CD4-positive, alpha-beta T cell treated with Interleukin-17A for 4 hours (primary cell): ENCODE measurements around the gene ZIC3.
"Not testable (repeated sequence)": the region's sequence is repeated elsewhere in the genome, so short reads cannot be mapped to it uniquely, and the experiment has no call there.

ENCODE experiments used
- DNase-seq: peaks from one replicate; pipeline ENCODE4 v3.0.0-alpha.2; 2020; ENCODE audit warnings: mixed read lengths

The ZIC3 gene

GRCh38 chrX:137565921-137566745 lies at the start of gene ZIC3:
Gene ZIC3 (plus strand): TSS chrX:137566127. CDS start chrX:137566692, 565 bp downstream.
- no peak for DNase-seq

DNA sequence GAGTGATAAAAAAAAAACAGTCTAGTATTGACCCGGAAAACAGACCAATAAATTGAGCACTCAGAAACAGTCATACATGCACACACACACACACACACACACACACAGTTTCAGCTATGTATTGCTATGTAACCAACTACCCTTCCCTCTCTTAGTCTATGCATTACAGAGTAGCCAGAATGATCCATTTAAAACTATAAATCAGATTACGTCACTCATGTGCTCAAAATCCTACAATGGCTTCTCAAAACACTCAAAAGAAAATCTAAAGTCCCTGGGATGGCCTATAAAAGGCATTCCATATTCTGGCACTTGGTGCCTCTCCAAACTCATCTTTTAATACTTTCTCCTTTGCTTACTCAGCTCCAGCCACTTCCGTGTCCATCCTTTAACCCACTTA lies 46.5 kb upstream of the ZIC3 start:
- no peak for DNase-seq

GRCh38 chrX:137545711-137546651 lies 19.9 kb upstream of the ZIC3 start:
- no peak for DNase-seq

DNA sequence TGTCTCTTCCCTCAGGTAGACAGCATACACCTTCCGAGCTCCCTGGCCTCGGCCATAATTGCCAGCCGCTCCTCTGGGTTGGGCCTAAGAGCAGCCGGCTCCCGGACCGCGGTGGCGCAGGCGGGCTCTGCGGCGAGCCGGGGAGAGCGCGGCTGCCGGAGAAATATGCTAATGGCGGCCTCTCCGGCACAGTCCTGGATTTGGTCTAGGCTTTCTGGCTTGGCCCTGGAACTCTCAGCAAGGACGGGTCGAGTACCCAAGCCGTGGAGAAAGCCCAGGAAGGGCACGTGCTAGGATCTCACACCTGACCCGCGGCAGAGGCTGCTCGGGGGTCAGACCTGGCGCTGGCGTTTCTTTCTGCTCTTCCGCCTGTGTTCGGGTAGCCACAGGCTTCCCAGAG lies 18.6 kb upstream of the ZIC3 start:
- DNase-seq: no peak

DNA sequence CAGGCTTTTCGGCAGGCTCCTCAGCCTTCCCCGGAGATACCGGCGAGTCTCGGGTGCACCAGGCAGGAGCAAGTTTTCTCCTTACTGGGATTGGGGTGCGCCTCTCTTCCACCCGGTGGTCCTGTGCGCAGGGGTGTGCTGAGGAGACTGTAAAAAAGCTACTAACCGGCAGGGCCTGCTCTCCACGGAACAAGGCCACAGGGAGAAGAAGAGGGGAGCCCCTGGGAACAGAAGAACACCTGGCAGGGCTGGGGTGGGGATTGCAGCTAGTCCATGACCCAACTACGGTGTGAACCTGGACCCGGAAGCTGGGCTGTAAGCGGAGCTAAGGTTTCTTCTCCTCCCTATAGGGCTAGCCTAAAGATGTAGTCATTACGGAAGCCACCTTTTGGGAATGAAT lies 17.7 kb upstream of the ZIC3 start:
- DNase-seq: no peak

- no peak for DNase-seq
Measured at GRCh38 chrX:137549073-137549472, 16.9 kb upstream of the ZIC3 start.

DNA sequence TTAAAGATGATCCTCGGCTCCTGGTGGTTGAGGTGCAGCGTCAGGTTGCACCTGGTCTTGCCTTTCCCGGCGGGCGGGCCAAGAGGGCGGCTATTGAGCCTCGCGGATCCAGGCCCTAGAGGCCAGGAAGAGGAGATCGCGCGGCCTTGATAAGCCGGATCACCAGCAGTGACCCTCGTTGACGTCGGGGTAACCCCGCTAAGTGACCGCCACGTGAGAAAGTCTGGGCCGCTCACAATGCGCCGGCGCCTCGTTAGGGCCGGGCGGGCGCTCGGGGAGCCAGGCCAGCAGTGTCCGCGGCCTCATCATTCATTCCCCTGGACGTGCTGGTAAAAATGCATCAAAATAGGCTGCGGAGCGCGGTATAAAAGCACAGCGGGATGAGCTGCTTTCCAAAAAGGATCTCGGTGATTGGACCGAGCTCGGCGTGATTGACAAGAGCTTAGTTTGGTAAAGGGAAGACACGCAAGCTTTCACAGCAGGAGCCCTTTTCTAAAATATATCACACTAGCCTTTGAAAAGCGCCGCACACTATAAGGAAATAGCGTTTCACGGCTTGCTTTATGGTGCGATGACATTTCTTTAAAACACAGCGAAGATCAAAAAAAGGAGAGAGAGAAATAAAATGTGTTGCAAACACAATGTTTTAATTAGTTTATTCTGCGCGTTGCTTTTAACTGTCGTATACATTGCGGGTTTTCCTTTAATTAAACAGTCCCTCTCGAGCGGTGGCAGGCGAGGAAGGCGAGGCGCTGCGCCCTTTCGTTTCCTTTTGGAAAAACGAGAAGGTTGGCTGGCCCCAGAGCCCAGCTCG lies 15.9 kb upstream of the ZIC3 start:
- no peak for DNase-seq

GRCh38 chrX:137550665-137551261 lies 15.2 kb upstream of the ZIC3 start:
- no peak for DNase-seq

- DNase-seq: not testable (repeated sequence)
Measured at GRCh38 chrX:137552098-137552497, 13.8 kb upstream of the ZIC3 start.

DNA sequence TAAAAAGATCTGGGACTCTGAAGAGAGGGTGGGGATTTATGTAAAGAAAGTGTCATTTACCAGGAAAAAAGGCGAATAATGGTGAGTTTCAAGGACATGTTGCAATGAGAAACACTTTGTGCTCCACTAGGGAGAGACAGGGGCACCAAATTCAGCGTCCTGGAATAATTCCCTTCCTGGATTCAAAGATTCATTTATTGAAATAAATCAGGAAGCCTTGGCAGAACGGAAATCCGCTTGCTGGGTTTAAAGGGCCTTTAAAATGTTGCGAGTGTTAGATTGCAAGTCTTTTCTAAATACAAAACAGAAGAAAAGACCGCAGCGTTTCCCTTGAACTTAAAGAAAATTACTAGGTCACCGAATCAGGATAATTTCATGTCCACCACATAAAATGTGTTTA lies 3.8 kb upstream of the ZIC3 start:
- DNase-seq: no peak

DNA sequence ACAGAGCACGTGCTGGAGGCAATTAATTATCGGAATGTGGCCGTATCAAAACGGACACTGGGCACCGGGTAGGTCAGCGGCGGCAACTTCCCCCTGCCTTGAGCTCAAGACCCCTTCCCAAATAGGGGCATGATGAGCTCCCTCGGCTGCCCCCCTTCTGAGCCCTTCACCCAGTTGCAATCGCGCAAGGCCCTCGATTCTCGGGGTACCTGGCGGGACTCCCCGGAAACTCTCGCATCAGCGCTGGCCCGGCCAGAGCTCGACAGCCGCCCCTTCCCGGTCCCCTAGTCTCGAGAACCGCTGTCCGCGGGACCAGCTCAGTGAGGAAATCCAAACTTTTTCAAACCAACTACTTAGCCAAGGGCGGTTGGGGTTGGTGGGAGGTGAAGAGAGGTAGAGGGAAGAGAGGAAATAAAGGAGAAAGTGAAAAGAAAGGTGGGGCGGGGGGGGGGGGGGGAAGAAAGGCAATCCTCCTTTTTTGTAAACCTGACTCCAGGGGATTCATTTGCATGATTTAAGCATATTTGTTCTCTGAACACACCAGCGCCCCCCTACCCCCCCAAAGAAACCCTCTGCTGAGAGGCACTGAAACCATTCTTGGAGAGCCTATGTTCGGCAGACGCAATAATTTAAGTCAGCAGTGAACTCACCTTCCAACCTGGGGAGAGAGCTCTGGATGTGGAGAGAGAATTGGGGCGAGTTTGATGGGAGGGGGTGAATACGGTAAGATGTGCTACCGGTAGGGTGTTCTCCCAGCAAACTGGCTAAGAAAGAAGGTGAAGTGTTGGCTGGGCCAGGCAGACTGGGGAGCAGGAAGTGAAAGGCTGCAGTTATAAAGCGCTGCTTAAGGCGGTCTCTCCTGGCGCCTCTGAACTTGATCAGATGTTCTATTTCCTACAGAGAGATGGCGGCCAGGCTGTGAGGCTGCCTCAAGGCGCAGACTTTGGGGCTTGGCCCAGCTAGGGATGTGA lies 2.0 kb upstream of the ZIC3 start:
- no peak for DNase-seq

DNA sequence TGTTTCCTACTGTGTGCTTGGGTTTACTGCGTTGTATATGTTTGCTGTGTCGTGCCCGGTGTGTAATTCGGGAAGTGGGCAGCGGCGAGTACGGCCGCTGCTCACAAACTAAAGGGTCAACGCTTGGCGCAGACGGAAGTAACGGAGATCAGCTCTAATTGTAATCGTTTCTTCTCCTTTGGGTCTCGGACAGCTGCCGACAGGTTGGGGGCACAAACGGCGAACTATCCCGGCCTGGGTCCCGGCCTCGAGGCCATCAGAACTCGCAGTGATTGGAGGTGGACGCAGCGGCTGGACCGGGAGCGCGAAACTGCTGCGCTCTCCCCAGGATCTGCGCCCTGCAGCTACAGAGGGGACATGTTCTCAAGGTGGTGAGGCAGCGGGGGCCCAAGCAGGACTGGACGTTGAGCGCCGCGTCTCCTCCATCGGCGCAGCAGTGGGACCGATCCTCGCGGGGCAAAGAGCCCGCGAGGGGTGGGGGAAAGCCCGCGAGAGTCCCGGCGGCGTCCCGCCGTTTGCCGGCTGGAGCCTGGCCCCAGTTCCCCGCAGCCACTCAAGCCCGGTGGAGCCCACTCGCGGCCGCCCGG lies 516 bp upstream of the ZIC3 start:
- no peak for DNase-seq

DNA sequence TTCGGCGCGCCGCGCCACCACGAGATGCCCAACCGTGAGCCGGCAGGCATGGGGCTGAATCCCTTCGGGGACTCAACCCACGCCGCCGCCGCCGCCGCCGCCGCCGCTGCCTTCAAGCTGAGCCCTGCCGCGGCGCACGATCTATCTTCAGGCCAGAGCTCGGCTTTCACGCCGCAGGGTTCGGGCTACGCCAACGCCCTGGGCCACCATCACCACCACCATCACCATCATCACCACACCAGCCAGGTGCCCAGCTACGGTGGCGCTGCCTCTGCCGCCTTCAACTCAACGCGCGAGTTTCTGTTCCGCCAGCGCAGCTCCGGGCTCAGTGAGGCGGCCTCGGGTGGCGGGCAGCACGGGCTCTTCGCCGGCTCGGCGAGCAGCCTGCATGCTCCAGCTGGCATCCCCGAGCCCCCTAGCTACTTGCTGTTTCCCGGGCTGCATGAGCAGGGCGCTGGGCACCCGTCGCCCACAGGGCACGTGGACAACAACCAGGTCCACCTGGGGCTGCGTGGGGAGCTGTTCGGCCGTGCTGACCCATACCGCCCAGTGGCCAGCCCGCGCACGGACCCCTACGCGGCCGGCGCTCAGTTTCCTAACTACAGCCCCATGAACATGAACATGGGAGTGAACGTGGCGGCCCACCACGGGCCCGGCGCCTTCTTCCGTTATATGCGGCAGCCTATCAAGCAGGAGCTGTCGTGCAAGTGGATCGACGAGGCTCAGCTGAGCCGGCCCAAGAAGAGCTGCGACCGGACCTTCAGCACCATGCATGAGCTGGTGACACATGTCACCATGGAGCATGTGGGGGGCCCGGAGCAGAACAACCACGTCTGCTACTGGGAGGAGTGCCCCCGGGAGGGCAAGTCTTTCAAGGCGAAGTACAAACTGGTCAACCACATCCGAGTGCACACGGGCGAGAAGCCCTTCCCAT lies 1.1 kb downstream of the ZIC3 start:
- DNase-seq: no peak

DNA sequence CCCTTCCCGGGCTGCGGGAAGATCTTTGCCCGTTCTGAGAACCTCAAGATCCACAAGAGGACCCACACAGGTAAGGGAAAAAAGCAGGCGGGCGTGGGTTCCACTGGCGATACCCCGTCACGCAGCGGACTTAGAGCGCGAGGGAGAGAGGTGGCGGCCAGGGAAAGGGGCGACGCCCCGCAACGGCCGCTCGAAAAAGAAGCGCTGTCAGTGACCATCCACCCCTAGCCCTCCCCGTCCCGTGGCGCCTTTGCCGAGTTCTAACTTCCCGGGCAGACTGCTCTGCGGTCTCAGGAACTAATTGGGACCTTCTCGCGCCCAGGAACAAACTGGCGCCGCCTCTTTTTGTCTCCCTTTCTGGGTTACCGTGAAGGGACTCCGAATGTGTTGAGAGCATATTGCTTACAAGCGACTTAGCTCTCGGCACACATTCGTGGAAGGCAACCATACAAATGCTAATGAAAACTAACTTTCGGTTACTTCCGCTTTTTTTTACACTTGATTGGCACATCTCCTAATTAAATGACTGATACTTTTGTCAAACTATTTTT lies 1.8 kb downstream of the ZIC3 start:
- DNase-seq: no peak

GRCh38 chrX:137568741-137569469 lies 3.0 kb downstream of the ZIC3 start:
- DNase-seq: no peak

- no peak for DNase-seq
Measured at GRCh38 chrX:137569470-137569891, 3.6 kb downstream of the ZIC3 start.

DNA sequence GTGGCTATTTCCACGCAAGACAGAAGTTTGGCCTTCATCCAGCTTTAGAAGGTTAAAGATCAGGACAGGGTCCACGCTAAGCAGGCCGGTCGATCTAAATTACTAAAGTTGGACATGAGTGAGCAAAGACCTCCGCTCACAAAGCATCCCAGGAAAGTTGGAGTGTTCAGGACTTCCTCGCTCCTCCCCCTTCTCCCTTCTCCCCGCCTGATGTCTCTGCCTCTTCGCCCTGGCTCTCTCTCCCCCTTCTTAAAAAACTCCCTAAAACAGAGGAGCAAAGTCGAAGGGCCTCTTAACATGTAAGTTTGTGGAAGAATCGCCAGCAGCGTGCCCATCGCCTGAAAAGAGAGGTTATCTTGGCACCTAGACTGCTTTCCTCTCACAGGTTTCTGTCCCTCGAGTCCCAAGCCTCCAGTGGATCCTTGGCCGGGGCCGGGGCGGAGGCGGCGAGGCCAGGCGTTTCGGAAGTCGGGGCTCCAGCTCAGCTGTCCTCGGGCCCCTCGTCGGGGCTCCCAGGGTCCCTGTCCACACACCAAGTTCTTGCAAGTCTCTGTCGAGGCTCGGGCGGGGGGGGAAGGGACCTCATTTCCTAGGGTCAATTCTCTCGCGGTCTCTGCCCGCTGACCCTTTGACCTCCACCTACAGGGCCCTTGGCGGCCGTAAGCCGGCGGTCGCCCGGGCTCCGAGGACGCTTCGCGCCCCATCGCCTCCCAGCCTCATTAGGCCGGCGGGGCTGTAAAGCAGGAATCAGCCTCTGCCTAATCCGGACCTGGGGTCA lies 7.6 kb downstream of the ZIC3 start:
- no peak for DNase-seq
